Measurements from ENCODE around the gene TECTB. TPM values are rescaled to one million over a fixed set of nuclear protein-coding genes. Genes with fewer than 3 reads are reported as not detected.

TECTB gene
- total RNA-seq, 4 donors from 2014 or later, result not detected

- Histone ChIP-seq H3K4me3 (no peak overlapping the region), H3K4me1 (peaks cover 0 to 9% (median 0%) of the 10 kb centered on the region in 4 donors), H3K9me3 (no peaks in the 10 kb centered on the region), H3K27ac (no peak overlapping the region), H3K27me3 (no peaks in the 10 kb centered on the region), H3K36me3 (no peaks in the 10 kb centered on the region)
- 34 to 39% methylated on average over 3 of the region's 3 CpGs for WGBS, 2 donors
- TF ChIP-seq CTCF (IDR thresholded peaks at IDR 0.05) (no peak), EP300 (IDR thresholded peaks at IDR 0.05) (no peak), POLR2A (IDR thresholded peaks at IDR 0.05) (no peak)
- DNase-seq (ENCODE audit: low spot score in 2 of 2), result no peak
These were observed 3.8 kb upstream of the TECTB start for GRCh38 chr10:112279433-112279832.

GRCh38 chr10:112280205-112280921 lies 2.8 kb upstream of the TECTB start:
- DNase-seq (ENCODE audit: low spot score in 2 of 2), result no peak
- Histone ChIP-seq H3K4me3 (no peak overlapping the region), H3K36me3 (no peaks in the 10 kb centered on the region), H3K27ac (no peak overlapping the region), H3K9me3 (no peaks in the 10 kb centered on the region), H3K4me1 (peaks cover 0 to 9% (median 0%) of the 10 kb centered on the region in 4 donors), H3K27me3 (no peaks in the 10 kb centered on the region)
- WGBS, 2 donors, result 91 to 94% methylated on average over 2 of the region's 2 CpGs
- no peak for TF ChIP-seq EP300 (IDR thresholded peaks at IDR 0.05)
- no peak for TF ChIP-seq CTCF (IDR thresholded peaks at IDR 0.05)
- TF ChIP-seq POLR2A (IDR thresholded peaks at IDR 0.05), result no peak

DNA sequence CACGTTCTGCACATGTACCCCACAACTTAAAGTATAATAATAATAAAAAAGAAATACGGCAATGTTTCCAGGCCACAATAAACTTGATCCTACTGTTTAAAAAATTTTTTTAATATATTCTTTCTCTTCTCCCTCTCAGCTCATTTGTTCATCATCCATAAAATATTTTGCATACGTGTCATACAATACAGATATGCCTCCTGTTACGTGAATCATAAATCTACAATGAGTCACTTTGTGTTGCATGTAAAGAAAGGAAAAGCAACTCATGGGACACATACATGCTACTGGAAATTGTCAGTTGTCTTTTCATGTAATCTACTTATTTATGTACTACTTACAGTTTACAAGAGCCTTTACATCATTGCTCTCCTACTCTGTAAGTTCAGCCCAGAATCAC lies 1.1 kb upstream of the TECTB start:
- no peak overlapping the region for H3K27ac ChIP-seq
- no peaks in the 10 kb centered on the region for H3K27me3 ChIP-seq
- H3K4me1 ChIP-seq, result peaks cover 0 to 9% (median 0%) of the 10 kb centered on the region in 4 donors
- TF ChIP-seq EP300 (IDR thresholded peaks at IDR 0.05) (no peak), POLR2A (IDR thresholded peaks at IDR 0.05) (no peak), CTCF (IDR thresholded peaks at IDR 0.05) (no peak)
- no peak for DNase-seq (ENCODE audit: low spot score in 2 of 2)
- no peaks in the 10 kb centered on the region for H3K9me3 ChIP-seq
- 86 to 88% methylated on average over 4 of the region's 4 CpGs for WGBS, 2 donors
- no peaks in the 10 kb centered on the region for H3K36me3 ChIP-seq
- H3K4me3 ChIP-seq, result no peak overlapping the region

DNA sequence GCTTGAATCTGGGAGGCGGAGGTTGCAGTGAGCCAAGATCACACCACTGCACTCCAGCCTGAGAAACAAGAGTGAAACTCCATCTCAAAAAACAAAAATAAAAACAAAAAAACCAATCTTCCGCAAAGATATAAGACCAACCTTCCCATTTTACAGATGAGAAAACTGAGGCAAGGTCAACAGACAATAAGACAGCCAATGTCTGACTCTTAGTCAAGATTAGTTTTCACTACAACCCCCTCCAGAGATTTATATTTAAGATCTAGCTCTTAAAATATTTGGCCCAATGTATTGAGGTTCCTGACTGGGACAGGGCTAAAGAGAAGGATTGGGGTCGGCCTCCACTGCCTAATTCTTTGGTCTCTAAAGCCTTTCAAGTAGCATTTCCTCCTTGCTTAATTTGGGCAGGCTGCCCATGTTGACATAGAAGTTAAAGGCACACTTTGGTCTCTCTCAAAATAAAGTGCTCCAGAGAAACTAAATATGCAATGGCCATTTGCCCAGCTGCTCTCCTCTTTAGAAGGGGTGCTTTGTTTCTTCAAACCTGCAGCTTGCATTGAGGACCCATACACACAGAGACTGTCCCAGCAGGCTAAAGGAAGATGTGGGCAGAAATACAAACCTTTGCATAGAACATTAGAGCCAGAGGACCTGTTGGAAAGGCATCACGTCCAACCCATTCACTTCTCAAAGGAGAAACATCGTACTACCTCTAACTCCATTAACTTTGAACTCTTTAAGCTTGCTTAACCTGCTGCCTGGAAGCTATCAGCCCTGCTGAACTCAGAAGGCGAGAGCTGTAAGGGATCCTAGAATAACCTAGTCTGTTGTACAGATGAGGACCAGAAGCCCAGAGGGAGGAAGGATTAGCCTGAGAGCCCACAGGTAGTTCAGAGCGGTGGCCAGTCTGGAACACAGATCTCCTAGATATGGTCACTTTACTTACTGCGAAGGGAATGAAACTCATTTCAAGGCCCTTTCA lies 3.9 kb downstream of the TECTB start:
- 74% methylated on average over 8 of the region's 8 CpGs for WGBS, 2 donors

More for the DNA sequence above, 3.9 kb downstream of the TECTB start:
- no peaks in the 10 kb centered on the region for H3K9me3 ChIP-seq
- DNase-seq (ENCODE audit: low spot score in 2 of 2), result no peak
- no peak overlapping the region for H3K27ac ChIP-seq
- H3K36me3 ChIP-seq, result no peaks in the 10 kb centered on the region
- no peaks in the 10 kb centered on the region for H3K27me3 ChIP-seq
- no peaks in the 10 kb centered on the region for H3K4me1 ChIP-seq
- no peak overlapping the region for H3K4me3 ChIP-seq
- TF ChIP-seq POLR2A (IDR thresholded peaks at IDR 0.05) (no peak), EP300 (IDR thresholded peaks at IDR 0.05) (no peak), CTCF (IDR thresholded peaks at IDR 0.05) (no peak)
